AG04450 (cell line): Measurements from ENCODE around the gene EHBP1L1. TPM values are rescaled to one million over a fixed set of nuclear protein-coding genes. Genes with fewer than 3 reads are reported as not detected.
A peak's percentile ranks its signal among the peaks of the same experiment; 100 is the strongest.

Source experiments
- CTCF ChIA-PET: fragments of 300-600, 350-600 bp; formaldehyde crosslinking; extraction: SDS; loops from one replicate; lab custom pipeline; 2022; ENCODE audit warnings: antibody characterized with exemption, inconsistent platforms; lab: Charles Lee
- POLR2A ChIA-PET: fragments of 350-600 bp; formaldehyde crosslinking; extraction: SDS; loops from one replicate; lab custom pipeline; 2021; ENCODE audit warnings: antibody characterized with exemption, inconsistent platforms; lab: Yijun Ruan, JAX
- DNase-seq: peaks from one replicate; pipeline ENCODE4 v3.0.0-alpha.2; 2011; ENCODE audit warnings: low read depth, low spot score
- H3K27ac ChIP-seq: one replicate; pipeline ENCODE4 v1.5.1; 2012; ENCODE audit warnings: low read depth, low read length, control low read depth
- H3K27me3 ChIP-seq: one replicate; pipeline ENCODE4 v1.6.0; 2012; ENCODE audit warnings: low read length; ENCODE audit not compliant: control insufficient read depth, insufficient read depth
- H3K4me3 ChIP-seq: 2 replicates; pipeline ENCODE4 v1.5.1; 2011; ENCODE audit warnings: mild to moderate bottlenecking, low read depth, low read length, control low read depth
- H3K9me3 ChIP-seq: 2 replicates; pipeline ENCODE4 v1.5.1; 2012; ENCODE audit warnings: low read length; ENCODE audit not compliant: control insufficient read depth, insufficient read depth
- CTCF ChIP-seq: IDR thresholded peaks from 2 replicates; pipeline ENCODE4 v1.5.1; 2011; ENCODE audit warnings: low read depth, low read length, control low read depth, inconsistent platforms
- polyA plus RNA-seq: library from polyadenylated mRNA; depleted of rRNA; stranded (reverse); fragments of >200 nt; gene quantifications from 2 replicates; pipeline ENCODE4 v1.2.3, GENCODE V29; 2011

EHBP1L1 gene
- polyA plus RNA-seq, 1 experiment = 11.3 TPM

- no peaks in the 10 kb centered on the region for H3K27me3 ChIP-seq
- no peak for DNase-seq
- H3K27ac ChIP-seq = no peak overlapping the region
- peak overlapping the region; percentile 32; the same call in 1 of the 2 replicates for H3K4me3 ChIP-seq
- H3K9me3 ChIP-seq = no peaks in the 10 kb centered on the region; the same call in 1 of the 2 replicates
- ChIA-PET POLR2A (interaction anchor here (0.8 to 1.3 kb wide), 5 partner anchors 8 to 67 kb away, joined by 3 to 6 read pairs (median 3); partner anchors contain the start of genes EHBP1L1, PCNX3 and RELA), CTCF (interaction anchor here (1.3 kb wide), 1 partner anchor 35 kb away, joined by 4 read pairs; the partner anchor contains the start of gene FAM89B)
- no peak for TF ChIP-seq CTCF
Measured at GRCh38 chr11:65607614-65608426, 32.0 kb downstream of the EHBP1L1 start.

GRCh38 chr11:65609229-65609628 is 33.4 kb downstream of the EHBP1L1 start:
- Histone ChIP-seq H3K27me3 (no peaks in the 10 kb centered on the region), H3K27ac (no peak overlapping the region), H3K4me3 (no peak overlapping the region), H3K9me3 (no peaks in the 10 kb centered on the region; the same call in 1 of the 2 replicates)
- no peak for TF ChIP-seq CTCF
- no peak for DNase-seq
- POLR2A ChIA-PET = no interaction called here
- CTCF ChIA-PET = interaction anchor here (1.2 kb wide), 1 partner anchor 15 kb away, joined by 6 read pairs; no protein-coding TSS in a partner anchor

DNA sequence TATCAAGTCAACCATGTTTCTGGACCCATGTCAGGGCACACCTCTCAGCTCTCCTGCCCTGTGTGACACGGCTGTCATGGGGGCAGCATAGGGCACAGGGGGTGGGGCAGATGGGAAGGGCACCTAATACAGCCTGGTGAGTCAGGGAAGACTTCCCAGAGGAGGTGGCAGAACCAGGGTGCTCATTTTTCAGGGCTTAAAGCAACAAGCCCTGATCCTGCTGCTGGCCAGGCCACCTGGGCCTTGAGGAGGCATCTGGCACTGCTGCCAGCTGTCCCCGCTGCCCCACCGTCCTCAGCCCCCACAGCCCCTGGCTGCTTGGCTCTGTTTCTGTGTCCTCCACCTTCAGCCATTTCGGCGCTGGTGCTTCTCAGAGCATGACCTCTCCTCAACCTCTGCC is 33.8 kb downstream of the EHBP1L1 start:
- H3K9me3 ChIP-seq = no peaks in the 10 kb centered on the region; the same call in 1 of the 2 replicates
- no peak overlapping the region for H3K27ac ChIP-seq
- ChIA-PET POLR2A (no interaction called here), CTCF (interaction anchor here (1.2 kb wide), 1 partner anchor 16 kb away, joined by 6 read pairs; no protein-coding TSS in a partner anchor)
- H3K27me3 ChIP-seq = no peaks in the 10 kb centered on the region
- H3K4me3 ChIP-seq = no peak overlapping the region
- no peak for DNase-seq
- no peak for TF ChIP-seq CTCF

GRCh38 chr11:65610404-65610803 is 34.6 kb downstream of the EHBP1L1 start:
- TF ChIP-seq CTCF = no peak
- ChIA-PET CTCF (no interaction called here), POLR2A (no interaction called here)
- DNase-seq = no peak
- no peak overlapping the region for H3K27ac ChIP-seq
- H3K4me3 ChIP-seq = peak overlapping the region; percentile 7; the same call in 1 of the 2 replicates
- no peaks in the 10 kb centered on the region; the same call in 1 of the 2 replicates for H3K9me3 ChIP-seq
- H3K27me3 ChIP-seq = no peaks in the 10 kb centered on the region
